Gastroesophageal sphincter (tissue), 3 donors: ENCODE results near the gene ZNF492.
"Not testable (repeated sequence)": the region's sequence is repeated elsewhere in the genome, so short reads cannot be mapped to it uniquely, and the experiment has no call there.

ENCODE experiments used
- CTCF ChIP-seq, 4 experiments: fragments of 200-600 bp in 2 of 4; fragments of 450-650 bp in 2 of 4; sonication (generic) in 1 of 4; IDR thresholded peaks; one replicate each; pipeline ENCODE4 v1.5.1; 2017 to 2019; ENCODE audit warnings: antibody characterized with exemption in 4 of 4, mild to moderate bottlenecking in 2 of 4, moderate library complexity in 2 of 4
- EP300 ChIP-seq: sonication (generic); formaldehyde crosslinking; IDR thresholded peaks from one replicate; pipeline ENCODE4 v1.6.1; 2017; ENCODE audit warnings: antibody characterized with exemption, mild to moderate bottlenecking
- POLR2A ChIP-seq, 2 donors: fragments of 450-650 bp; IDR thresholded peaks; one replicate each; pipeline ENCODE4 v1.6.1; 2017; ENCODE audit warnings: antibody characterized with exemption in 2 of 2, mild to moderate bottlenecking in 2 of 2, moderate library complexity in 1 of 2

- not testable (repeated sequence) for TF ChIP-seq CTCF (IDR thresholded peaks at IDR 0.05); EP300; POLR2A (IDR thresholded peaks at IDR 0.05)
These were observed 16.9 kb upstream of the ZNF492 start for GRCh38 chr19:22617181-22617580.
